NK-92 (cell line): ENCODE results near the gene POU4F1.

Experiments used
- DNase-seq: peaks from one replicate; lab custom pipeline; 2025; ENCODE audit not compliant: unreplicated experiment; lab: John Stamatoyannopoulos, UW

POU4F1 gene

DNA sequence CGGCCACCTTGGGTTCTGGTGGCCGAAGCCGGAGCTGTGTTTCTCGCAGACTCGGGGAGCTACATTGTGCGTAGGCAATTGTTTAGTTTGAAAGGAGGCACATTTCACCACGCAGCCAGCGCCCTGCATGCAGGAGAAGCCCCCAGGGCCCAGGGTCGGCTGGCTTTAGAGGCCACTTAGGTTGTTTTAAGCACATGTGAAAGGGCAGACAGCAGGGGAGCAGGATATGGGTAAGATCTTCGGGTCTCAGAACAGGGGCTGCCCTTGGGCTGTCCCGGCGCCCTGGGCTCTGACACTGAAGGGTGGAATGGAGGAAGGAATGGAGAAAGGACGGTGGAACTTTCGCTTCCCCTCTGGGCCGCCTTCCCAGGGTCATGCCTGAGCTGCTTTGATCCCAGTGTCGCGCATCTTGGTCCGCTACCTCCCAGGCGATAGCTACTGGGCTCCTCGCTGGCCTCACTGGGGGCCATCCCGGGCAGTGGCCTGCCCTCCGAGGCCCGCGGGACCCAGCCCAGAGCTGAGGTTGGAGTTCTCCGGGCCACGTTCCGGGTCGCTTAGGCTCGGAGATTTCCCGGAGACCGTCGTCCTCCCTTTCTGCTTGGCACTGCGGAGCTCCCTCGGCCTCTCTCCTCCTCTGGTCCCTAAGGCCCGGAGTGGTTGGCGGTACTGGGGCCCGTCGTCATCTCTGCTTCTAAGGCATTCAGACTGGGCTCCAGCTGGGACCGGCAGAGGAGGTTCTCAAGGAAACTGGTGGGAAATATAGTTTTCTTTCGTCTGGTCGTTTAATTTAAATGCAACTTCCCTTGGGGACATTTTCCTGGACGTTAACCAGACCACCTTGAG, 4.3 kb upstream of the POU4F1 start:
- DNase-seq = no peak

DNA sequence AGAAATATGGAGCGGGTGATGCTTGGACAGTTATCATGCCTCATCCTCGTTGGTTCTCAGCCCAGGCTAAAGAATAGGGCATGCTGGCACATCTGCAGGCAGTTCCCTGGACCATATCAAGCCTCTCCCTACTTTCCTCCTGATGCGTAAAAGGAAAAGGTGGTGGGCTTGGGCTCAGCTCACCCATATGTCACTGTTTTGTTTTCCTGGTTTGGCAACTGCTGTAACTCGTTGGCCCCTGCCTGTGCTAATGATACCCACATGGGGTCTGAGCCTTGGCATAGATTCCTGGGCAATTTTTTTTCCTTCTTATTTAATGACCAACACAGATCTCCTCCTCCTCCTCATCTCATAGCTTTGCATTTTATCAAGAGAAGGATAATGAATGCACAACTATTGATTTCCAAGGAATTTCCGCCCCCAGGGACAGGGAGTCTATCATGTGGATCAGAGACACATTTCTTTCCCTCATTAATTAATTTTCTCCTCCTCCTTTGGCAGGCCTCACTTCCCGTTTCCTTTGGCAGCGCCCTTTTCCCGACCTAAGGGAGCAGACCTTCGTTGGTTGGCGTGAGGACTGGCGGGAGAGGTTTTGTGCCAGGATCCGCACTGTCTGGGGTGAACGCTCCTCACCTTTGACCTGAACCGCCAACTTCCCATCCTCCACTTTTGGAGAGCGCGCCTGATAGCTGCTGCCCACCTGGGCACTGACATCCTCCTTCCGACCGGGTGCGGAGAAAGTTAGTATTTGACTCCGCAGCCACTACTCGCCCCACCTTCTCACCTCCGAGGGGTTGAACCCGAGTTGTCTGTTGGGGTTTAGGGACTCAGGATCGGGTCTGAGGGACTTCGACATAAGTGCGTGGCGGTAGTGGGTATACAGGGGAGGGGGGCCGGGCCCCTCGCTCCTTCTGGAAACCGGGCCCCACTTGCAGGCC, 3.4 kb upstream of the POU4F1 start:
- no peak for DNase-seq

DNA sequence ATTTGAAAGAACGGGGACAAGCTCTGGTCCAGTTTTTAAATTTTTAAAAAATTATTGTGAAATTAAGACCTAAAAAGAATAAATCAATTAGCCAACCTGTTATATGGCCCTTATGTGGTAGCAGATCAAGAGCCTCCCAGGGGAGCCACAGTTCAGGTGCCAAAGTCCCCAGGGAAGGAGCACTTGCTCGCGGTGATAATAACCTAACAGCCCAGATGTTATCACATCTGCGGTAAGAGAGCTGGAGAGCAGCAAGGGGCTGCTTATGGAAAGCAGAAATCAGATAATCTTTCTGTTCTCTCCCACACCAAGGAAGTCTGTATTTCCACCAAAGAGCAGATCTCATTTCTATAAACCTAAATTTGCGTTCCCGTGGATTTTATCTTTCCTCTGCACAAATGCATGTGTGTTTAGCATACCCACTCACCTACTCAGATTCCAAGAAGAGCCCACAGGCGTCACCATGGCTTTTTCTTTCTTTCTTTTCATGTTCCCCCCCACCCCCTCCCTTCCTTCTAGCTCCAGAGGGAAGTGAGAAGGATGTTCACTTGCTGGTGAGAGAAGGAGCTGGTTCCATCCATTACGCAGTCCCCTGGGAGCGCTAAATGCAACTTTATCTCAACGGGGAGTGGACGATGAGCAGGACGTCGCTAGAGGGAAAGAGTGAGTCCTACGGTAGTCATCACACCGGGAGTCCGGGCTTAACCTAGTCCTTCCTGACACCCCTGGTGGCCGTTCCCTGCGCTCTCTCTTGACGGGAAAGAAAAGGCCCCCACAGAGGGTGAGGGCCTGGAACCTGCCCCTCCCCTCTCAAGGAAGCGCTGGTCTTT, 1.6 kb upstream of the POU4F1 start:
- no peak for DNase-seq

DNA sequence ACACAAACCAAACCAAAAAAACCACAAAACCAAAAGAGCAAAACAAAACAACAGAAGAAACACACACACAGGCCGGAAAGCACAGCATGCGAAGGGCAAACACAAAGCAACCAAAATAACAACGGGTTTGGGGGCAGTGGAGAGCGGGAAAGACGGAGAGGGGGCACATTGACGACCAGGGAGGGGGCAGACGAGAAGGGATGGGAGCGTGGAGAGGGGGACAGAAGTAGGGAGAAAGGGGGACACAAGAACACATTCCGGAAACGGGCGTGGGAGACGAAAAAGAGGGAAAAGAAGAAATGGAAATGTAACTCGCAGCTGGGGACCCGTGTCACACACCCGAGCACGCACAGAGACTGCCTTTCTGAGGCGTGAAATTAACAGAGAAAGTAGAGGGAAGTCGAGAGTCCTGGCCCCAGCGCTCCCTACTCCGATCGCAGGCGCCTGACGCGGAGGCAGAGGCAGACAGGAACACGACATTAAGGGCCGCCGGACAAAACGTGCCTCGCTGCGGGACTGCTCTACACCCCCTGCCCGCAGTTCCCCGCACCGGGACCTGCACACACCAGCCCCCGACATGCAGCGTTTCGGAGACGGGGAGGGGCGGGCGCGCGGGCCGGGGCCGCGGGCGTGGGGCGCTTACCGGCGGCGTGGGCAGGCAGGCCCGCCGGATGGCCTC, 652 bp downstream of the POU4F1 start:
- no peak for DNase-seq

DNA sequence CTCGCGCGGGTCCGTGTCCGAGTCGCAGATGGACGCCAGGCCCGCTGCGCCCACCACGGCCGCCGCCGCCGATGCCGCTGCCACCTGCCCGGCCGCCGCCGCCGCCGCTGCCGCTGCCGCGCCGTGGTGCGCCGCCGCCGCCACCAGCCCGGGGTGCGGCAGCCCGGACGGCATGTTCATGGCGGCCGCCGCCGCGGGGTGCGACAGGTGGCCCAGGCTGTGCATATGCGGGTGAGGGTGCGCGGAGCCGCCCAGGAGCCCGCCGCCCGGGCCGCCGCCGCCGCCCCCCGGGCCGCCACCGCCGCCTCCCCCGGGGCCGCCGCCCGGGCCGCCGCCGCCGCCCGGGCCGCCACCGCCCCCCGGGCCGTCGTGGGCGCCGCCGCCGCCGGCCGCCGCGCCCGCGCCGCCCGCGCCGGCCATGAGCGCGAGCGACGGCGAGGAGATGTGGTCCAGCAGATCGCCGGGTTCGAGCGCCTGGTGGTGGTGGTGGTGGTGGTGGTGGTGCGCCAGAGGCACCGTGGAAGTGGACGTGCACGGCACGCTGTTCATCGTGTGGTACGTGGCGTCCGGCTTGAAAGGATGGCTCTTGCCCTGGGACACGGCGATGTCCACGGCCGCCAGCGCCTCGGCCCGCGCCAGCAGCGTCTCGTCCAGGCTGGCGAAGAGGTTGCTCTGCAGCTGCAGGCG, 1.3 kb downstream of the POU4F1 start:
- DNase-seq = no peak

DNA sequence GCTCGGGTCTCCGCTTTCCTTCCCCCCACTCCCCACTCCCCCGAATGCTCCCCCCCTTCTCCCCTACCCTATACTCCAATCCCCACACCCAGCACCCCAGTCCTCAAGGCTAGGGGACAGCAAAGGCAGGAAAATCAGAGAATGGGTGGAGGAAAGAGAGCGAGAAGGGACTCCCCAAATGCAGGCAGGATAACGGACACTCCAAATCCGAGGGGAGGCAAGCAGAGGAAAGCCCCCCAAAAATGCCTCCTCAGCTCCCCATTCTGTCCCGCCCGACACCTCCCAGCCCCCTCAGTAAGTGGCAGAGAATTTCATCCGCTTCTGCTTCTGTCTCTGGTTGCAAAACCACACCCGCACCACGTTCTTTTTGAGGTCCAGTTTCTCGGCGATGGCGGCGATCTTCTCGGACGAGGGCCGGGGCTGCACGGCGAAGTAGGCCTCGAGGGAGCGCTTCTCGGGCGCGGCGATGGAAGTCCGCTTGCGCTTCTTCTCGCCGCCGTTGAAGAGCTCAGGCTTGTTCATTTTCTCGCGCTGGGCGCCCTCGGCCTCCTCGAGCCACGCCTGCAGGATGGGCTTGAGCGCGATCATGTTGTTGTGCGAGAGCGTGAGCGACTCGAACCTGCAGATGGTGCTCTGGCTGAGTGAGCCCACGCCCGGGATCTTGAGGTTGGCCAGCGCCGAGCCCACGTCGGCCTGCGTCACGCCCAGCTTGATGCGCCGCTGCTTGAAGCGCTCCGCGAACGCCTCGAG, 2.1 kb downstream of the POU4F1 start:
- DNase-seq = no peak

DNA sequence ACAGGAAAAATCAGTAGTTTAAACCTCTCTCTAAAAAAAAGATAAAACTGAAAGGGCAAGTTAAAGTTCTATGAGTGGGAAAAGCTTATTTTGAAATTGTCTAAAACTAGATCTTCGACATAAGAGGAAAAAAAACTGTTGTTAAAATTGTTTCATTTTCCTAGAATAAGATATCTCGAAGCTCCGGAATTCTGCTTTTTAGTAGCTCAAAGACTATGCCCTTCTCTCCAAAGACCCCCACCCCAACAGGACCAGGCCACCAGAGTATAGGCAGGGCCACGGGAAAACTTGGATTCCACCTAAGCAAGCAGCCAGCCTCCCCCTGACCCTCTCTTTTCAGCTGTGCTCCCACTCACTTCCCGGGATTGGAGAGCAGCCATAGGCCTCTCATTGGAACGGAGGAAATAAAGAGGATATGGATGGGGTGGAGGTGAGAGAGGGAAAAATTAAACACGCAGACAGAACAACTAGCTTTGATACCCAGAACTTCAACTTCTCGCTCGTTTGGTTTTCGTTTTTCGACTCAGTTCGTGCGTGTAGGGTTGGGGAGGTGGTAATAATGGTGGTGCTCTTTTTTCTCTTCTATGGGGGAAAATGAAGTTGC, 3.0 kb downstream of the POU4F1 start:
- no peak for DNase-seq

DNA sequence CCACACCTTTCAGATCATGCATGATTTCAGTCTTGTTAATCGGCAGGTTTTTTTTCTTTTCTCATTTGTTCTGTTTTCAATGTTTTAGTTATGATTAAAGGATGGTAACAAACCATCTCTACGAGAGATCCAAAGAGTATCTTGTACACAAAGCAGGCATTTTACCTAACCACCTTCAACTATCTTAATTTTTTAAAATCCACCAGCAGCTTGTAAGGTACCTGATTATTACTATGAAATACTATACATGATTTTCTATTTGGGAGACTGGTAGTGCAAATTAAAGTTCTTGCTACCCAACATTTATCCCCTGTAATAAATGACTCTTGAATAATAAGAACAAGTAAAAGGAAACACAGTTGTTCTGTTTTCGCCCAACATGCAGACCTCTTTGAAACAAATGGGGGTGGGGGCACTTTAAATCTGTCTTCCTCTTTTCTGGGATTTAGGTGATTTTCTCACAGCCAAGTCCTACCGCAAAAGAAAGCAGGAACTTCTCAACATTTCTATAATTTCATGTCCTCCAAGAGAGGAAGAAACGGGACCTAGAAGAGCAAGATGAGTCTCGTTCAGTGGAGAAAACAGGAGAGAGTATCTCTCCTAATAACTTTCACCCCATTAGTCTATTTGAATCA, 3.6 kb downstream of the POU4F1 start:
- DNase-seq = no peak

DNA sequence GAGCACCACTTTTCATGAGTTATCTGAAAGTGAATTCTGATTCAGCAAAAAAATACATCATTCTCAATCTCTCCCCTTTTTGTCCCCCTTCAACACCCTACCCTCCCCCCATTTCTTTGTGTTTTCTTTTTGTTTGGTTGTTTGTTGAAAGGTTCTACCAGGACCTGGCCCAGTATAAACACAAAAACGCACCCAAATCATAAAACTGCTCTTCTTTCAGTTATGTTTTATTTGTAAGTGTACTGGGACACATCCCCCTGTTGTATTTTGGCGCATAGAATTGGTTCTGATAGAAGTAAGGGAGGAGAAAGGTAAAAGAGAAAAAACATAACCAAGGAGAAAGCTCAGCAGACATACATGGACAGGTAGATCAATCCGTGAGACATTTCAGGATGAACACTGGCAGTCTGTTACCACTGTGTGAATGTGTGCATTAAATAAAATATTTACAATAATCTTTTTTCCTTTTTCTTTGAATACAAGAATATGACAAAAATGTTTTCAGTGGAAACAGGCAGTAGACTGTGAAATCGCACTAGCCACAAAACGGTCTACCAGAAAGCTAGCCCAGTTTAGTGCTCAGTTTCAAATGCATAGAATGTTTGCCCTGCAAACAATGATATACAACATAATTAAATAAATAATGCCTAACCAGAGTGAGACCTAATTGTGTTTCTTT, 4.2 kb downstream of the POU4F1 start:
- DNase-seq = no peak

DNA sequence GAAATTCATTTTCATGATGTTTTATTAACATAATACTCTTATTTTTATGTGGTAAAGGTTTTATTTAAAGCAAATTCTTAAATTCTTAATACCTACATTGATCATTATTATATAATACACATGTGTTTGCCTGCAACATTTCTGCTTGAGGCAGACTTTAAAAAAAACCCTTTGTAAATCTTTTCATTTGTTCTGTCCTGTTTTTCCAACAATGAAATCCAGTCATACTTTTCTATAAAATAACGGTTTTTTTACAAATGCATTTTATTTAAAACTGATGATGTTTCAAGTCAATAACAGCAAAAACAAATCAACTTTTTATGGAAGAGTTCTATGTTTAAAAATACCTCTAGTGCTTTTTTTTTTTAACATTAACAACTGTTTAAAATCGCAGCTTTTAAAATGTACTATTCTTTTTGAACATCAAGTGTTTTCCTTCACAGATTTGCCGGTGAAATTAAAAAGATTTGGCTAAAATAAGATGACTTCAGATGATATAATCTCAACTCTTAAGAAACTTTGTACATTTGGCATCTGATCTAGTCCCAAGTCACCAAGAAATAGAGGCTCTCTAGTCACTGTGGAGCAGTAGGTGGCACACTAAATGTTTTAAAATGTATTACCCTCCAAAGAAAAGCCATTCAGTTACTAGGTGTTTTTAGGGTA, 5.1 kb downstream of the POU4F1 start:
- no peak for DNase-seq

DNA sequence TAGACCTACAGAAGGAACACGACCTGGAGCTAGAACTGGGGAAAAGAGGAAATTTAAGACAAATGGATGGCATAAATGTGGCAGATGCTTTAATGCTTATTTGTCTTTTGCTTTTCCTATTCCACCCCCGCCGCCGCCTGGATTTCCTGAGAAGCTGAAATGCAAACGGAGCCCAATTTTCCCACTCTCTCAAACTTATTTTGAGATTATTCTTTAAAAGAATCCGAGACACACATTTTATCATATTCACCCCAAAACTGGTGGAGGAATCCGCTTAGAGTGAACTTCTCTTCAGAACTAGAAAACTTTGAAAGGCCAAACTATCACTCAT, 5.8 kb downstream of the POU4F1 start:
- no peak for DNase-seq

DNA sequence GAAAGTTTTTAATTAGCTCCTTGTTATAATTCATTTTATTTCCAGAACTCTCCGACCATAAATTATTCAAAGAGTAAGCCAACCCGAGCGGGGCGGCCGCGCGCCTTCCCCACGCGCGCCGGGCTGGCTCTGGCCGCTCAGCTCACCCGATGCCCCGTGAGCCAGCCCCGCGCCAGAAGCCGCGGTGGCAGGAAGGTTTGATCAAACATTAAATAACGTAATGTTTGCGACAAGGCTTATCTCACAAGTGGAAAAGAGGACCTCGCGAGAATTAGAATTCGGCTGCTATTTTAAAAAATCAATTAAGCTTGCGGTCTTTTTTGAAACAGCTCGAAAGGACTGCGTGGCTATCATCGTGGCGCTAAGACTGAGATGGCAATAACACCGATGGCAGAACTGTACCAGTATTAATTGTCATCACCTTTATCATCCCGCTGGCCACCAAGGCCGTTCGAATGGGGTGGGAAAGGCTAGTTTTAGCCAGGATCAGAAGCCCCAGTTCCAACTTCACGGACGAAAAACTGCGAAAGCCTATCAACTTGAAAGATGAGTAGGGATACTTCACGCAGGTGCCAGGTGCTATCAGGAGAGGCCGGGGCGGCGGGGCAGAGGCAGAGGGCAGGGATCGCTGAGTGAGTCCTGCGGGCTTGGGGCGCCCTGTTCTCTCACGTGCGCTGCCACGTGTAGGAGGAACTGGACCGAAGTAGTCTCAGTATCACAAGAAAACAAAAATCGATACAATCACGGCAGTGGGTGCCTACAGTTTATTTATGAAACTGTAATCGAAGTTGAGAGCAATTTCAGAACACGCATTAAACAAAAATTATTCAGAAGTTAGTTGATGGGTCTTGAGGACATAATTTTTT, 6.4 kb downstream of the POU4F1 start:
- no peak for DNase-seq

DNA sequence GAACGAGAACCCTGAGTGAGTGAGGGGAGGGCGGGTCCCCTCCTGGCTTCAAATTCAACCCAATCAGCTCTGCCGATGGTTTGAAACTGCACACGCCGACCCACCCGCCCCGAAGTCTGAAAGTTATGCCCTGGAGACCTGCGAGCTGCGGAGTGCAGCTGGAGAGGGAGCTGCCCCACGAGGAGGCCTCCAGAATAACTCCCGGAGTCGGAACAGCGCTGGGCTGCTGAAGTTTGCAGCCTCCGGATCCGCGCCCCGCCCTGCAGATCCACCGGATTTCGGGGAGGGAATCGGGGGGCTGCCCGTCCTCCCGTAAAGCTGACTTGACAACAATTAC, 7.0 kb downstream of the POU4F1 start:
- DNase-seq = no peak

DNA sequence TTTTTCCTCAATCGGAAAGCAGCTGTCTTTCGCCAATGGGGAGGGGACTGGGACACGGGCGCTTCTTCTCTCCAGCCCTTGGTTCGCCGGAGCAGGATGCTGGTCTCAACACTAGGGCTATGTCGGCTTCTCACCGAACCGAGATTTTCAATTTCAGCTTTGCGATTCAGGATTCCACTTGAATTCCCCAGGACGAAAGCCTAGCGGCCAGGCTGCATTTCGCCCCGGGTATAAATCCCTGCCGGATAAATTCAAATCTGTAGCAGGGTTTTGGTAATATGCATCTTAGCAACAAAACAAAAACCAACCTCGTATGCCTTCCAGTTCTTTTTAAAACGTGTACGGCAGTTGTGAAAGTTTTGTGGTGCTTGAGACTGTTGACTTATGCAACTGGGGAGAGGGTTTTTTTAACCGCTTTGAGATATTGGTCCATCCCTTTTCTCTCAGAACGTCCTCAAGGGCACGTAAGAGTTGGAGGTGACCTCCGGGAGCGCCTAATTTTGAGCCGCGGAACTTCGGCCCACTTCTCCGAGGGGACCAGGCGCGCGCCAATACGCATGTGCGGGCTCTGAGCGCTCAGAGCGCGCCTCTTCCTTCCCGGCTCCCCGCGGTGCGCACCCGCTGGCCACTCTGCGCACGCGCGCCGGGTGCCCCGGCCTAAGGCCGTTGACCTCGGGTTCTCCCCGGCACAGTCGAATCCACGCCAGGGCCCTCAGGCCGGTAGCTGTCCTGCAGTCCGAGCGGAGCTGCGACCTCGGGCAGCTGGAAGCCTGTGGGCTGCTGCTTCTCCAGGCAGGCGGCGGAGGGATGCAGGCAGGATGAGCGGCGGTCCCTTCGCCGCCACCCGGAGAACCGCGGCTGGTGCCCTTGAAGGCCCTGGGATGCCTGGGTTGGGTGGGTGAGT, 7.6 kb downstream of the POU4F1 start:
- no peak for DNase-seq

DNA sequence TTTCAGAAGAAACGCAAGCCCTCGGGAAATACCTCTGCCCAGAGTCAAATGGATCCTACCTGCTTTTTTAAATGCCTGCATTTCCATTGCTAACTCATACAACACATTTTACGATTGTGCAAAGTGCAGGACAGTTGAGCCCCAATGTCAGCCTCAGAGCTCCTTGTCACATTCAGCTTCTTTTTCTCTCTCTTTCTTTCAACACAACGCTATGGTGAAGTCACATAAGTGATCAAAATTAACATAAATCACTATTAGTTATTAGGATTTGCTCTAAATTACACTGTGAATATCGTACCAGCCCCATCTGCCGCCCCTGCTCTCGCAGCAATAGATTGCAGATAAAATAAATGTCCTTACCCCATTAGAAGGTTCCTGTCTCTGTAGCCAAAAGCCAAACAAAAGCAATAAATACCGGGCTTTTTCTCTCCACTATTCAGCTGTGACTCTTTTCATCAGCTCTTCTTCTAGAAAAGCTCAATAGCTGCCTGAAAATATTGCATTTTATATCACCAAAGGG, 8.8 kb downstream of the POU4F1 start:
- no peak for DNase-seq
